IPS DF 4.7 (cell line): ENCODE data around the gene CCDC60.
"Not testable (repeated sequence)": the region's sequence is repeated elsewhere in the genome, so short reads cannot be mapped to it uniquely, and the experiment has no call there.

Experiments
- DNase-seq: peaks from one replicate; pipeline ENCODE4 v3.0.0-alpha.2; 2013; ENCODE audit warnings: low spot score; ENCODE audit errors: extremely low read depth

The CCDC60 gene

GRCh38 chr12:119338593-119339363 lies 4.2 kb downstream of the CCDC60 start:
- DNase-seq = no peak

- no peak for DNase-seq
Observed at GRCh38 chr12:119340578-119340977, 6.0 kb downstream of the CCDC60 start.

- no peak for DNase-seq
Observed at GRCh38 chr12:119341020-119341419, 6.5 kb downstream of the CCDC60 start.

- DNase-seq = no peak
Observed at GRCh38 chr12:119341988-119342387, 7.5 kb downstream of the CCDC60 start.

- no peak for DNase-seq
Observed at GRCh38 chr12:119343130-119343529, 8.6 kb downstream of the CCDC60 start.

- no peak for DNase-seq
Observed at GRCh38 chr12:119354172-119354571, 19.6 kb downstream of the CCDC60 start.

- not testable (repeated sequence) for DNase-seq
Observed at GRCh38 chr12:119360366-119360765, 25.8 kb downstream of the CCDC60 start.

GRCh38 chr12:119363037-119363436 lies 28.5 kb downstream of the CCDC60 start:
- no peak for DNase-seq

- no peak for DNase-seq
Observed at GRCh38 chr12:119363490-119363889, 29.0 kb downstream of the CCDC60 start.

- no peak for DNase-seq
Observed at GRCh38 chr12:119365451-119365850, 30.9 kb downstream of the CCDC60 start.

- DNase-seq = no peak
Observed at GRCh38 chr12:119366007-119366406, 31.5 kb downstream of the CCDC60 start.

GRCh38 chr12:119369161-119369560 lies 34.6 kb downstream of the CCDC60 start:
- DNase-seq = no peak

- DNase-seq = no peak
Observed at GRCh38 chr12:119369907-119370546, 35.5 kb downstream of the CCDC60 start.

GRCh38 chr12:119372540-119372939 lies 38.0 kb downstream of the CCDC60 start:
- no peak for DNase-seq

- DNase-seq = no peak
Observed at GRCh38 chr12:119373001-119373400, 38.5 kb downstream of the CCDC60 start.

- DNase-seq = no peak
Observed at GRCh38 chr12:119373666-119374065, 39.1 kb downstream of the CCDC60 start.

GRCh38 chr12:119374635-119375034 lies 40.1 kb downstream of the CCDC60 start:
- DNase-seq = no peak

GRCh38 chr12:119375075-119375882 lies 40.8 kb downstream of the CCDC60 start:
- no peak for DNase-seq

GRCh38 chr12:119375883-119376190 lies 41.3 kb downstream of the CCDC60 start:
- no peak for DNase-seq

GRCh38 chr12:119378903-119379302 lies 44.4 kb downstream of the CCDC60 start:
- no peak for DNase-seq

GRCh38 chr12:119381471-119382235 lies 47.1 kb downstream of the CCDC60 start:
- DNase-seq = no peak

GRCh38 chr12:119383206-119383605 lies 48.7 kb downstream of the CCDC60 start:
- no peak for DNase-seq
